Uterus (tissue), 2 donors: ENCODE measurements around the gene COG8.

Experiments
- CTCF ChIP-seq, 4 experiments: fragments of 200-600 bp in 2 of 4; fragments of 450-650 bp in 2 of 4; sonication (generic) in 2 of 4; IDR thresholded peaks; one replicate each; pipeline ENCODE4 v1.5.1; 2016 to 2019; ENCODE audit warnings: antibody characterized with exemption in 4 of 4, mild to moderate bottlenecking in 2 of 4, moderate library complexity in 1 of 4
- POLR2A ChIP-seq, 2 donors: fragments of 450-650 bp; IDR thresholded peaks; one replicate each; pipeline ENCODE4 v1.6.1; 2016; ENCODE audit warnings: antibody characterized with exemption in 2 of 2, mild to moderate bottlenecking in 1 of 2, moderate library complexity in 1 of 2

GRCh38 chr16:69318911-69319289, 20.5 kb downstream of the COG8 start:
- no peak for TF ChIP-seq CTCF (IDR thresholded peaks at IDR 0.05)
- TF ChIP-seq POLR2A (IDR thresholded peaks at IDR 0.05), result no peak
